ES-I3 (cell line): ENCODE measurements around the gene CACNA1E.

Experiments used
- H3K36me3 ChIP-seq: 2 replicates; pipeline ENCODE4 v1.6.1; 2013; ENCODE audit warnings: mild to moderate bottlenecking, low read length, control low read depth, moderate library complexity; ENCODE audit not compliant: insufficient read depth
- H3K4me1 ChIP-seq: 2 replicates; pipeline ENCODE4 v1.6.1; 2013; ENCODE audit warnings: mild to moderate bottlenecking, control low read depth, low read length; ENCODE audit not compliant: insufficient read depth
- H3K9ac ChIP-seq: 2 replicates; pipeline ENCODE4 v1.6.1; 2013; ENCODE audit warnings: low read depth, mild to moderate bottlenecking, low read length, moderate library complexity
- H3K9me3 ChIP-seq: 2 replicates; pipeline ENCODE4 v1.6.1; 2013; ENCODE audit warnings: mild to moderate bottlenecking, low read length, moderate library complexity; ENCODE audit not compliant: control insufficient read depth, insufficient read depth

The CACNA1E gene

DNA sequence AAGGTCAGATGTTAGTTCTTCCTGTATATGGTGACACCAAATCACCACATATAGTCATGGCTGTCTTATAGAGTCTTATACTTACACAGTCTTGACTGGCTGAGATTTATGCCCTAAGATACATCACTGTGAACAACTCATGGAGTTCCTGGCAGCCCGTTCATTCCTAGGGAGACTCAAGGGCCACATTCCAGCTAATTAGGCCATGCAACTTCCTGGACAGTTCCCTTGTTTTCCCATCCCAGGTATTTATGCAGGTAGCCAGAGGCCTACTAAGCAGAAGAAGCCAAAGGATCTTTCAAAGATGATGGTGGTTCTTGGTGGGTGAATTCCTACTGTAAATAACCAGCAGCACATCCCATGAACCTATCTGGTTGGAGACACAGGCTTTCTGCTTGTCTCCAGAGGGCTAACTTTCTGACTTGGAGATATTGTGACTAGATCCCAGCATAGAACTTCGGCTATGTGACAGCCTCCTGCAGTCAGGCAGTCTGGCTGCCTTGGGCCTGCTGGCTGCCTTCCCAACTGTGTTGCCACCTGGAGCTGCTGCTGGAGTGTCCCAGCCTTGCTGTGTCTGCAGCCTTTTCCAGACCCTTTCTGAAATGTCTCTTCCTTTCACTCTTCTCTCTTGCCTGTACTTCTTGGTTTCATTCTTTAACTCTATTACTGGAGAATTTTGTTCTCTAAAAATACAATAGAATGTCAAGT lies 283.8 kb downstream of the CACNA1E start:
- no peak overlapping the region for H3K9ac ChIP-seq
- H3K9me3 ChIP-seq, result no peaks in the 10 kb centered on the region

DNA sequence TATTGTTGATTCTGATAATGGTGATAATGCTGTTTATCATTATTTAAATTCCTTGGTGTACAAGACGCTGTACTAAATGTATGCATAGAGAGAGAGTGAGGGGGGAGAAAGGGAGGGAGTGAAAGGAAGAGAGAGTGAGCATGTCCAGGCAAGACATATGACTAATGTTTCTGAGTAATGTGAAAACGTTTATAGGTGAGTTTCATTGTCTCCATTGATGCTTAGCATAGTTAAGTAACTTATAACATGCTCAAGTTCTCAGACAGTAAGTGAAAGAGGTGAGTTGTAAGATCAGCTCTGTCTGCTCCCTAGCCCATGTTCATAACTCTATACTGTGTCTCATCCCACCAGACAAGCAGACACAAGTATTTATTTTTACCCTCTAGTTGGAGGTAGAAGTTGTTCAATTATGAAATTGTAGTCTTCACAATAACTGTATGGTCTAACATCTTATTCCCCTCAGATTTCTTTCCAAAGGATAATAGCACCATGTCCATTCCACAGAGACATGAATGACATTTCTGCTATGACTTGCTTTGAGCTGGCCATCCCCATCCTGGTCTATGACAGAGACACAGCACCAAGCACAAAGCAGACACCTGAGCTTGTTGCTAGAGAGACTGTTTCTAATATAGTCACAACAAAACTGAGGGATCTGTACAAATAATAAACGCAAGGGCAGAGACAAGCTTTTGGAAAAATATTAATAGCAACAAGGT lies 285.1 kb downstream of the CACNA1E start:
- no peak overlapping the region for H3K9ac ChIP-seq

More for the DNA sequence above, 283.8 kb downstream of the CACNA1E start:
- Histone ChIP-seq H3K4me1 (no peaks in the 10 kb centered on the region), H3K36me3 (no peaks in the 10 kb centered on the region)

DNA sequence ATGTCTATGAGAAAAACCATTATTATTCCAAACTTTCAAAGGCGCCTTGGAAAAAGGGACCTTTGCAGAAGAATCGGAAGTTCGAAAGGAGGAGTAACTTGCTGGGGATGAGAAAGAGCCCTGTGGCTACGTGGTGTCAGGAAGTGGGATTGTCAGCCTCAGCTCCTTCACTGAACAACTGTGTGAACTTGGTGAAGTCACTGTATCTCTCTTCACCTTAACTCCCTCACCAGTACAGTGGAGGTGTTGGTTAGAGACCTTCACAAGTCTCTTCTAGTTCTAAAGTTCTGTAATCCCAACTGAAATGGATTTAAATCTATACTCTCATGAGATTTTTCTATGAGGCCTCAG lies 285.6 kb downstream of the CACNA1E start:
- no peaks in the 10 kb centered on the region for H3K36me3 ChIP-seq
- no peaks in the 10 kb centered on the region for H3K4me1 ChIP-seq
- H3K9ac ChIP-seq, result no peak overlapping the region
- H3K9me3 ChIP-seq, result no peaks in the 10 kb centered on the region

More for the DNA sequence above, 285.1 kb downstream of the CACNA1E start:
- Histone ChIP-seq H3K9me3 (no peaks in the 10 kb centered on the region), H3K4me1 (no peaks in the 10 kb centered on the region), H3K36me3 (no peaks in the 10 kb centered on the region)

DNA sequence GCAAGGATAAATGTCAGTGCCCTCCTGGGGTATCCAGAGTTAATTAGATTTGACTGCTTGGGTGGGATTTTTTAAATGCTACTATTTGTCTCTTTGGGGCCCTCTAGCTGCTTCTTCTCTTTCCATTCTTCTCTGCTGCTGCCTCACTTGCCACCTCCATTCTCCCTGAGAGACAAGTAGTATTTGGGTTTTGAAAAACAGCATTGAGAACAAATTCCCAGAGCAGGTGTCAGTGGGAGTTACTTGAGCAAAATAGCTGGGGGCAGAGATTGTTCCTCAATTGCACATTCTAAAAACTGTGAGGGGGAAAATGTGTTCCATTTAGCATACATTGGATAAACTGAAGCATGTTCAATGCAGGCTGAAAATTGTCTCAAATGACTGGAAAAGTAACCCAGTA lies 286.5 kb downstream of the CACNA1E start:
- no peaks in the 10 kb centered on the region for H3K36me3 ChIP-seq
- H3K9me3 ChIP-seq, result no peaks in the 10 kb centered on the region
- H3K4me1 ChIP-seq, result no peaks in the 10 kb centered on the region
- no peak overlapping the region for H3K9ac ChIP-seq

DNA sequence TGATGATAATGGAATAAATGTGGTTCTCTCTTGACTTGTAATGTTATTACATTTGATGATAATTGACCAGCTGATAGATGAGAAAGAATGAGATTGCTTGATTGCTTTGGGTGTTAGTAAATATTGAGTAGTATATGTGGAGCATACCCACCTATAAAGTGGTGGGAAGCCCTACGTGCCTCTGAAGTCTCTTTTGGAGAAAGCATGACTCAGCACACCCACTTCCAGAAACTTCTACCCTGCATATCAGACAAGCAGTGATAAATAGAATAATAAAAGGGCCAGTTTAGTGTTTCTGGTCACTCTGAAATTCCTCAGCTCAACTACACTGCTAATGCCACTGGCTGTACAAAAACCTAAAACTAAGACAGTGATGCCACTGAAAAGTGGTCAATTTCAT lies 289.4 kb downstream of the CACNA1E start:
- Histone ChIP-seq H3K9ac (no peak overlapping the region), H3K9me3 (no peaks in the 10 kb centered on the region), H3K4me1 (no peaks in the 10 kb centered on the region), H3K36me3 (no peaks in the 10 kb centered on the region)

DNA sequence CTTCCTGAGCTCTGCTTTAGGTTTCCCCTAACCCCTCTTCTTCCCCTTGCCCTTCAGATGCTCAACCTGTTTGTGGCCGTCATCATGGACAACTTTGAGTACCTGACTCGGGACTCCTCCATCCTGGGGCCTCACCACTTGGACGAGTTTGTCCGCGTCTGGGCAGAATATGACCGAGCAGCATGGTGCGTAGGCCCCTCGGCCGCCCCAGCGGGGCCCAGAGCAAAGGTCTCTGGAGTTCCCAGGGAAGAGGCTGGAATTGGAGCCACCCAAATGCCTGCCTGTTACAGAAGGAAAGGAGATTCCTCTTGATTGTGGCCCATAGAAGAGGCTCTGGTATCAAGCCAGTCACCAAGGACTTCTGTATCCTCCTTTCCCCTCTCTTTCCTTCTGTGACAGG lies 292.7 kb downstream of the CACNA1E start:
- no peaks in the 10 kb centered on the region for H3K36me3 ChIP-seq
- H3K9ac ChIP-seq, result no peak overlapping the region
- H3K9me3 ChIP-seq, result no peaks in the 10 kb centered on the region
- H3K4me1 ChIP-seq, result no peaks in the 10 kb centered on the region

DNA sequence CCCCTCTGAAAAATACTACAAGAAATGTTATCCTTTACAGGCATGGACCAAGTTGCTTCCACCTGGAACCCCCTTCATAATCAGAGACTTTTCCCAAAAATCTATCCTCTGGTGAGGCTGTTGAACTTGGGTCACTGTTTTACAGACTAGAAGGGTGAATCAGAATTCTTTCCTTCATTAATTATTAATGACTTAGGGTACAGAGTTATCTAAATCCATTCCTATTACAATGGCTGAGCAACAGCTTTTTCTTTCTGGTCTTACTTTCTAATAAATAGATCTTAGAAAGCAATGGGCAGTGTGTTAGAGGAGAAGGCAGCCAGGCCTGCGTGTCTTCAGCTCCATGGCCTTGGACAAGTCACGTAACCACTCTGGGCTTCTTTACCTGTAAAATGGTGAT lies 294.0 kb downstream of the CACNA1E start:
- H3K36me3 ChIP-seq, result no peaks in the 10 kb centered on the region
- H3K9me3 ChIP-seq, result no peaks in the 10 kb centered on the region
- no peaks in the 10 kb centered on the region for H3K4me1 ChIP-seq
- H3K9ac ChIP-seq, result no peak overlapping the region

DNA sequence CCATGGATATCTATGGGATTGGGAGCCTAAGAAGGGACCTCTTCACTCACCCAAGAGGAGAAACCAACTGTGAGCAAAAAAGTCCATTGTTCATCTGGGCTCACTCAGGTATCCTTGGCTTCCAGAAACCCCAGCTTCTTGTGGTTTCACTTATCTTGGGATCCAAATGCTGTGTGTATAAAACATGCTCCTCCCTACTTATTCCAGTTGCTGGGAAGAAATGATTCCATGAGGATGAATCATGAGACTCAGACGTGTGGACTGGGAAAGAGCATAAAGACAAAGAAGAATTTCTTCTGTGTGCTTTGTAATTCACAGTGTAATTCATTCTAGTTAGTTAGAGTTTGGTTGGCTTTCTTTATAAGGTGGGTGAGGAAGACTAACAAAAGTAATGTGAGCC lies 294.5 kb downstream of the CACNA1E start:
- Histone ChIP-seq H3K4me1 (no peaks in the 10 kb centered on the region), H3K36me3 (no peaks in the 10 kb centered on the region), H3K9me3 (no peaks in the 10 kb centered on the region), H3K9ac (no peak overlapping the region)

DNA sequence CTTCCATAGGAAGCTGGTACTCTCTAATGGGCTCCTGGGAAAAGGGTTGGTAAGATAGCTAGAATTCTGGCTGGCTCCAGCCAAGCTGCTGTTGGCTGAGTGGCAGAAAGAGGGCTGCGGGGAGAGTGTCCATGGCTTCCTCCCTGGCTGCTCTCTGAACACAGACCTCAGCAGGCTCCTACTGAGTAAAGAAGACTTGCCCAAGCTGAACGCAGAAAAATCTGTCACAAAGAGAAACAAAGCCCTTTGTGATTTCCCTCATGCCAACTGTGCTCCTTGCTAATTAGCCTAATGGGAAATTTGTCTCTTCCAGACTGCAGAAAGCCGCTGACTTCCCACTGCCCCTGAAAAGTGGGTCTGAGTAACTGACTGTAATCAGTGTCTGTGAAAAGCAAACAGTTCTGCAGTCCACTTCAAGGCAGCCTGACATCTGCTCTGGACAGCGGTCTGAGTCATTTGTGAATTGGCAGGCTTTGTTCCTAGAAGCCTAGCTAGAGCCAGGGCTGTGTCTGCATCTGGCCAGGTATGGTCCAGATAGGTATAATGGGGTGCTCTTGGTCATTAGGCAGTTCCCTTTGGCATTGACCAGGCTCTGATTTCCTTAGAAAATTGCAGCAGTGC lies 295.4 kb downstream of the CACNA1E start:
- H3K4me1 ChIP-seq, result peaks cover 7% of the 10 kb centered on the region
- H3K9ac ChIP-seq, result no peak overlapping the region
- no peaks in the 10 kb centered on the region for H3K9me3 ChIP-seq
- H3K36me3 ChIP-seq, result no peaks in the 10 kb centered on the region

DNA sequence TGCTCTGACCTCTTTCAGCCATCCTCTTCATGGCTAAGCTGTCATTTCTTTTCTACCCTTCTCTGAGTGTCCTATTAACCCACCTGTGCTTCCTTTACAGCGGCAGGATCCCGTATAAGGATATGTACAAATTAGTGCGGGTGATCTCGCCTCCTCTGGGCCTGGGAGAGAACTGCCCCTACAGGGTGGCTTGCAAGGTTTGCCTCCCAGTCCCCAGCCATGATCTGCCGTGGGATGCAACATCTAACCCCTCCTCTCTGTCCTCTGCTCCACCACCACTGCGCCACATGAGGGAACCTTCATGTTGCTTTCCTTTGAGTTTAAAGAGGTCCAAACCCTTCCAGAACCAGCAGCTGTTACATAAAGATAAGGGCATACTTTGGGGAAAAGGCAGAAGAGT lies 296.0 kb downstream of the CACNA1E start:
- Histone ChIP-seq H3K9me3 (no peaks in the 10 kb centered on the region), H3K36me3 (no peaks in the 10 kb centered on the region), H3K4me1 (peaks cover 13% of the 10 kb centered on the region), H3K9ac (no peak overlapping the region)

DNA sequence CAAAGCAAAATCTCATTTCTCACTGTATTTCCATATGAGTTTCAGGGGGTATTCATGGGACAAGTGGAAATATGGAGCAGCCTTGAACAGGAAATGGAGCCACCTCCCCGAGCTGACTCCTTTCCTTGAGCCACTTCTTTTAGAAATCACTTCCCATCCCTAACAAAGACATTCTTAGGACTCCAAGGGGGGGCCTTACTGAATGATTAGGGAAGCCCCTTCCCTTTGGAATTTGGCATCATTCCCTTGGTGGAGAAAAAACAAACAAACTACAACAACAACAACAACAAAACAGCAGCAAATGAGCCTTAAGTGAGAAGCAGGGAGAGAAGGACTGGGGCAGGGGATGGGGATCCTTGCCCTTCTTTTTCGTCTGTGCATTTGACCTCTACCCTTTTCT lies 299.9 kb downstream of the CACNA1E start:
- Histone ChIP-seq H3K36me3 (no peaks in the 10 kb centered on the region), H3K4me1 (peaks cover 16% of the 10 kb centered on the region), H3K9me3 (no peaks in the 10 kb centered on the region), H3K9ac (no peak overlapping the region)

DNA sequence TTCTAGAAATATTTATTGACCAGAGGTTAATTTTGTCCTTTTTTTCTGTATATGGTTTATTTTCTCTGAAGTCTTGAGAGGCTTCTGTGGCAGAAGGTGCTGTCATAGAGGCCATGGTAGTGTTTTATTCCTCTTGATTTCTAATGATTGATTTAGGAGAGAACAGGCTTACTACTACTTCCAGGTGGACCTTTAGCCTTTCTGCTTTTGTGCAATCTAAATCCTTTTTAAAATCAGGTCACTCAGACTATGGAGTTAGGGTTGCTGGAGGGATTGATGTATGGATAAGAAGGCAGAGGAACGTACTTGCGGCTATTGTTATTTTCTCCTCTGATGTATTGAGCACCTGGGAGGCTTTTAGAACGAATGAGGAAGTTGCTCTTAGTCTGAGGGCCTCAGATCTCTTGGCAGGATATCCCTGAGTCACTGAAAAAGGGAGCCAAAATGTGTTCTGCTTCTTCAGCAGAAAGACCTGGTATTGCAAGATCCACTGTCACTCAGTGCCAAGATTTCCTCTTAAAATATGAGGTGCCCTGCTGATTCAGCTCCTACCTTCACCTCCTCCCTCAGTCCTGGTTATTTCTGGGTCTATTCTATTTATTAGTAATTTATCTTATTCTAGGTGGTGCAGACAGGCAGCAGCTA lies 300.8 kb downstream of the CACNA1E start:
- H3K9me3 ChIP-seq, result no peaks in the 10 kb centered on the region
- peaks cover 16% of the 10 kb centered on the region for H3K4me1 ChIP-seq
- no peak overlapping the region for H3K9ac ChIP-seq
- H3K36me3 ChIP-seq, result no peaks in the 10 kb centered on the region

DNA sequence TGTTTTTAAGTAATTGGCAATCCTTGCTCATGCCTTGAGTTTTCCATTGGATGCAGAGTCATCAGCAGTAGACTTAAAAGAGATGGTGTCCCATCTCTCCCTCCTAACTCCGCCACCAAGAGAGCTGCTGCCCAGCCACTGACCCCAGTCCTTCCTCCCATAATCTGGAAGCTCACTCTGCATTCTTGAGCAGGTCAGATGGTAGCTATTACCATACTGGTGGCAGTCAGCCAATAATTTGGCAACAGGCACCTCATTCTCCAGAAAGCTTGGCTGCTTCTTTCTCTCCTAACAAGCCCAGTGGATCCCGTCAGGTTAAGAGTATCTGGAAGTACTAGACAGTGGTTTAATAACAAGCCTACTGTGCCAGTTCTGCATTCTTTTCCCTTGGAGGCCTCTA lies 306.1 kb downstream of the CACNA1E start:
- Histone ChIP-seq H3K9me3 (no peaks in the 10 kb centered on the region), H3K9ac (no peak overlapping the region), H3K36me3 (no peaks in the 10 kb centered on the region), H3K4me1 (peaks cover 2% of the 10 kb centered on the region)

DNA sequence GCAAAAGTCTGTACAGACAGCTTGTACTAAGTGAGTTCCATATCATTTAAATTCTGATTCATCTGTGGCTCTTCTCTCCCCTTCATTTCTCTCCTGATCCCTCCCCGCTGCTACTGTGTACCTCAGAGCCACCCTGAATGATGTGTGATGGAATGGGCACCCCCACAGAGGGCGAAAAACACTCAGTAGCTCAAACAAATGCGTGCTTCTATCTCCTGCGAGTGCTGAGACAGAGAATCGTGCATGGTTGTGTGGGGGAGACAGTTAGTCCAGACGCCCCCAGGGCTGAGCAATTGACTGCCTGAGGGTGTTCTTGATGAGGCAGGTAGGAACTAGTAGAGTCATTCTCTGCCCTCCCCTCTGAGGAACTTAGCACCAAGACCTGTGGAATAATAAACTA lies 308.4 kb downstream of the CACNA1E start:
- no peaks in the 10 kb centered on the region for H3K36me3 ChIP-seq
- H3K4me1 ChIP-seq, result no peaks in the 10 kb centered on the region
- H3K9me3 ChIP-seq, result no peaks in the 10 kb centered on the region
- H3K9ac ChIP-seq, result no peak overlapping the region

DNA sequence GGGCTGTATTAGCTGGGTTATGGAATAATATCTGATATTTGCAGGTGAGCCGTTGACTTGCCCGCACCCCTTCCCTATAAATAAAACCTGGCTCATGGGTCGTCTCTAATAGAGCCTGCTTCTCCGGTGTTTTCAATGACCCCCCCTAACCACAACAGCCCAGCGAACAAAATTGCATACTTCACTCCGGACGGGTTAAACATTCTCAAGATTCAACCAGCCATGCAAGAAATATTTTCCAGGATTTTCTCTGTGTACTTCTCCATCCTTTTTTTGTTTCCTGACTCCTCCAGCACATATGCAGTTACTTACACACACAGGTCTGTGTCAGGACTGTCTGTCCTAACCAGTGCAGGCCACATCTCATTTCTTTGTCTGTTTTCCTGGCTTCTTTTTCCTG lies 310.5 kb downstream of the CACNA1E start:
- H3K36me3 ChIP-seq, result no peaks in the 10 kb centered on the region
- H3K9ac ChIP-seq, result no peak overlapping the region
- H3K9me3 ChIP-seq, result no peaks in the 10 kb centered on the region
- H3K4me1 ChIP-seq, result no peaks in the 10 kb centered on the region
